SU-DHL-6 (cell line): ENCODE data around the gene NTM.

Source experiments
- H2AFZ ChIP-seq: fragments of 200-600 bp; sonication (generic); 2 replicates; pipeline ENCODE4 v1.6.1; 2014; ENCODE audit warnings: low read depth, mild to moderate bottlenecking, moderate library complexity, mixed read lengths, antibody characterized with exemption, low read length; ENCODE audit not compliant: severe bottlenecking
- H3F3A ChIP-seq: fragments of 200-600 bp; shearing (Covaris generic); 2 replicates; pipeline ENCODE4 v1.6.0; 2016; ENCODE audit warnings: antibody characterized with exemption, mild to moderate bottlenecking; ENCODE audit not compliant: insufficient read depth
- H3K27ac ChIP-seq: fragments of 200-600 bp; sonication (generic); 2 replicates; pipeline ENCODE4 v1.5.1; 2016; ENCODE audit warnings: low read depth, mild to moderate bottlenecking, low read length, moderate library complexity, mixed read lengths
- H3K27me3 ChIP-seq: fragments of 200-600 bp; sonication (generic), shearing (Covaris generic); 2 replicates; pipeline ENCODE4 v1.6.0; 2014; ENCODE audit warnings: mild to moderate bottlenecking, low read length
- H3K36me3 ChIP-seq: fragments of 200-600 bp; sonication (generic); 2 replicates; pipeline ENCODE4 v1.6.1; 2014; ENCODE audit warnings: mild to moderate bottlenecking, low read length, mixed read lengths
- H3K4me2 ChIP-seq: fragments of 300-600, 200-600 bp; shearing (Covaris generic), sonication (generic); 2 replicates; pipeline ENCODE4 v1.6.0; 2014; ENCODE audit warnings: low read length, low read depth, mild to moderate bottlenecking; ENCODE audit not compliant: poor library complexity, severe bottlenecking
- H3K4me3 ChIP-seq: fragments of 200-600 bp; sonication (generic); 2 replicates; pipeline ENCODE4 v1.5.1; 2014; ENCODE audit warnings: antibody characterized with exemption, low read length, mild to moderate bottlenecking, mixed read lengths; ENCODE audit not compliant: insufficient read depth, poor library complexity, severe bottlenecking
- H3K79me2 ChIP-seq: fragments of 200-600 bp; sonication (generic); 2 replicates; pipeline ENCODE4 v1.6.1; 2014; ENCODE audit warnings: mild to moderate bottlenecking, low read length, moderate library complexity; ENCODE audit not compliant: insufficient read depth
- H3K9ac ChIP-seq: fragments of 200-600 bp; sonication (generic); 2 replicates; pipeline ENCODE4 v1.7.0; 2014; ENCODE audit warnings: mild to moderate bottlenecking, low read length
- H3K9me2 ChIP-seq: fragments of 200-600 bp; sonication (generic); replicated peaks from 2 replicates; pipeline ENCODE4 v1.6.1; 2014; ENCODE audit warnings: low read length; ENCODE audit not compliant: insufficient read depth
- H3K9me3 ChIP-seq: fragments of 200-600 bp; sonication (generic); 2 replicates; pipeline ENCODE4 v1.6.1; 2014; ENCODE audit warnings: low read length, mixed read lengths; ENCODE audit not compliant: insufficient read depth
- H4K20me1 ChIP-seq: fragments of 200-600 bp; sonication (generic); 2 replicates; pipeline ENCODE4 v1.6.1; 2014; ENCODE audit warnings: low read depth, mild to moderate bottlenecking, antibody characterized with exemption, low read length, moderate library complexity, mixed read lengths
- EZH2phosphoT487 ChIP-seq: fragments of 200-600 bp; sonication (generic), shearing (Covaris generic); conservative IDR thresholded peaks from 2 replicates; pipeline ENCODE4 v1.6.1; 2018; ENCODE audit warnings: mild to moderate bottlenecking, antibody characterized with exemption, low read length, moderate library complexity, mixed read lengths
- TF ChIP-seq, protein P1 (sequence below): fragments of 200-600 bp; sonication (generic); IDR thresholded peaks from one replicate; pipeline ENCODE4 v1.5.1; 2017; ENCODE audit warnings: antibody characterized with exemption, mild to moderate bottlenecking, low read length, moderate library complexity; ENCODE audit not compliant: insufficient read depth, poor library complexity, severe bottlenecking

NTM gene

DNA sequence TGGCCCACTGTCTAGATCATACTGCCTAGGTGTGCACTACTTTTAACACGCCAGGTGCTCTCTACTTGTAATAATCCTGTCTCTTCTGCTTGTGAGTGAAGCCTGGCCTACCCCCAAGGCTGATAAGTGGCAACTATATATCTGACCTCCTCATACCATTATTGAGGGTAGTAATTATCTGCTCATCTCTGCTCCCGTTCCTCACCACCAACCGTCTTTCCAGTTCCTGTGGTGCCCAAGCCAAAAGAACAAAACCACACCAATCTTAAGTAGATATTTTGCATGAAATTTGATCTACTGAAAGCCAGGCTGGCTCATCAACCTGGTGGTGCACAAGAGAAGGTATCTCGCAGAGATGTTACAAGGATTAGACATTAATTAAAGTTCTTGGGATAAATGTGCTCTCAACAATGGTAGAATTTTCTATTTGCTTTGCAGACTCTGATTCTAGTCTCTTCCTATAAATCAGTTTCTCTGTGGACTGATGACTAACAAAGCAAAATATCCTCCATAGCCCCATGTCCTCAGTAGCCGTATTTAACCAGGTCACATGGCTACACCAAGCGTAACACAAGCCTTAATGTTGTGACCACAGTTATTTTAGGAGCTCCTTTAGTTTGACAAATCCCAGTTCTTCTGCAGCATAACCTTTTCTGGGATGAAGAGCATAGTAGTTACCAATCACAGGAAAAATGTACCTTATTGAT, 267.2 kb downstream of the NTM start:
- Histone ChIP-seq H3F3A (no peaks in the 10 kb centered on the region), H4K20me1 (no peaks in the 10 kb centered on the region), H3K36me3 (no peaks in the 10 kb centered on the region), H3K27ac (no peak overlapping the region), H3K4me3 (no peak overlapping the region), H3K9me3 (no peaks in the 10 kb centered on the region), H3K4me2 (no peak overlapping the region), H3K27me3 (no peaks in the 10 kb centered on the region), H3K9me2 (no peaks in the 10 kb centered on the region), H3K9ac (no peak overlapping the region), H2AFZ (no peak overlapping the region), H3K79me2 (no peaks in the 10 kb centered on the region)
- TF ChIP-seq EZH2phosphoT487: no peak
- TF ChIP-seq, protein P1, sequence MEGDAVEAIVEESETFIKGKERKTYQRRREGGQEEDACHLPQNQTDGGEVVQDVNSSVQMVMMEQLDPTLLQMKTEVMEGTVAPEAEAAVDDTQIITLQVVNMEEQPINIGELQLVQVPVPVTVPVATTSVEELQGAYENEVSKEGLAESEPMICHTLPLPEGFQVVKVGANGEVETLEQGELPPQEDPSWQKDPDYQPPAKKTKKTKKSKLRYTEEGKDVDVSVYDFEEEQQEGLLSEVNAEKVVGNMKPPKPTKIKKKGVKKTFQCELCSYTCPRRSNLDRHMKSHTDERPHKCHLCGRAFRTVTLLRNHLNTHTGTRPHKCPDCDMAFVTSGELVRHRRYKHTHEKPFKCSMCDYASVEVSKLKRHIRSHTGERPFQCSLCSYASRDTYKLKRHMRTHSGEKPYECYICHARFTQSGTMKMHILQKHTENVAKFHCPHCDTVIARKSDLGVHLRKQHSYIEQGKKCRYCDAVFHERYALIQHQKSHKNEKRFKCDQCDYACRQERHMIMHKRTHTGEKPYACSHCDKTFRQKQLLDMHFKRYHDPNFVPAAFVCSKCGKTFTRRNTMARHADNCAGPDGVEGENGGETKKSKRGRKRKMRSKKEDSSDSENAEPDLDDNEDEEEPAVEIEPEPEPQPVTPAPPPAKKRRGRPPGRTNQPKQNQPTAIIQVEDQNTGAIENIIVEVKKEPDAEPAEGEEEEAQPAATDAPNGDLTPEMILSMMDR: no peak

DNA sequence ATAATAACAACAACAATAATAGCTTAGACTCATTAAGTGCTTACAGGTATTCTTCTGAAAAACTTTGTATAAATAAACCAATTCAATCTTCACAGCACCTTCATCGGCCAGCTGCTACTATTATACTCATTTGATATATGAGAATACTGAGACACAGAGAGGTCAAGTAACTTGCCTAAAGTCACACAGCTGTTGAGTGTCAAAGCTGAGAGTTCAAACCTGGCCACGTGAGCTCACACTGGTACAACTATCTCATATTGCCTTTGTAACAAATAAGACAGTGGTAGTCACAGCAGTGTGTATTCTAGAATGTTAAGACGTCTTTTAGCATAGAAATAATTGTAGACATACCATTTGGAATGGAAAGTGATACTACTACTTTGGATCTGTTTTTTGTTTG, 268.5 kb downstream of the NTM start:
- TF ChIP-seq EZH2phosphoT487: no peak
- TF ChIP-seq, protein P1: no peak
- H3K9ac ChIP-seq: no peak overlapping the region
- H3K9me2 ChIP-seq: no peaks in the 10 kb centered on the region
- H3K36me3 ChIP-seq: no peaks in the 10 kb centered on the region
- no peaks in the 10 kb centered on the region for H3K79me2 ChIP-seq
- no peaks in the 10 kb centered on the region for H3F3A ChIP-seq
- no peaks in the 10 kb centered on the region for H3K9me3 ChIP-seq
- H3K4me3 ChIP-seq: no peak overlapping the region
- no peaks in the 10 kb centered on the region for H3K27me3 ChIP-seq
- H3K27ac ChIP-seq: no peak overlapping the region
- no peaks in the 10 kb centered on the region for H4K20me1 ChIP-seq
- no peak overlapping the region for H3K4me2 ChIP-seq
- no peak overlapping the region for H2AFZ ChIP-seq

DNA sequence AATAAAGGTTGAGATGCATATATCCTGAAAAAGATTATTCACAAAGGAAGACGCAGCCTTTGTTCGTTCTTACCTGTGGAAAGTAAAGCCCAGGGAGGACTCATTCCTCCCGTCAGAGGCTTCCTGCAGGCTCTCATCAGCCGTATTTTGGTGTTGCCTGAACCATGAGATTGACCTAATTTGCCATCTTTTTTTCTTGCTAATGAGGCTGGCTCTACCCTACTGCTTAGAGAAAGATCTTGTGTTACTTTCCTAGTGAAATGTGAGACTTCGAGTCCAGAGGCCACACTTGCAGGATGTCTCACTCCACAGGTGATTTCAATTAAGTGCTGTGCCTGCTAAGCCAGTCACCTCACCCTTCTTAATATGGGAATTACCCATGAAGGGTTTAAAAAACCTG, 269.9 kb downstream of the NTM start:
- no peaks in the 10 kb centered on the region for H3K9me2 ChIP-seq

More for the DNA sequence above, 269.9 kb downstream of the NTM start:
- no peaks in the 10 kb centered on the region for H4K20me1 ChIP-seq
- no peaks in the 10 kb centered on the region for H3K9me3 ChIP-seq
- H3K9ac ChIP-seq: no peak overlapping the region
- no peak overlapping the region for H3K4me2 ChIP-seq
- no peak overlapping the region for H3K27ac ChIP-seq
- no peak overlapping the region for H3K4me3 ChIP-seq
- no peaks in the 10 kb centered on the region for H3K27me3 ChIP-seq
- H2AFZ ChIP-seq: no peak overlapping the region
- H3F3A ChIP-seq: no peaks in the 10 kb centered on the region
- no peaks in the 10 kb centered on the region for H3K79me2 ChIP-seq
- TF ChIP-seq, protein P1: no peak
- H3K36me3 ChIP-seq: no peaks in the 10 kb centered on the region
